ENCODE data around the gene TRHDE. TPM values are rescaled to one million over a fixed set of nuclear protein-coding genes. Genes with fewer than 3 reads are reported as not detected.
"Not testable (repeated sequence)": the region's sequence is repeated elsewhere in the genome, so short reads cannot be mapped to it uniquely, and the experiment has no call there.

TRHDE gene
- total RNA-seq, 1 experiment from 2014 or later, result 0.12 TPM

GRCh38 chr12:72612171-72612570, 340.0 kb downstream of the TRHDE start:
- no peak for DNase-seq (ENCODE audit: low spot score)

- no peak for DNase-seq (ENCODE audit: low spot score)
These were observed 346.6 kb downstream of the TRHDE start for GRCh38 chr12:72618764-72619163.

- no peak for DNase-seq (ENCODE audit: low spot score)
These were observed 350.4 kb downstream of the TRHDE start for GRCh38 chr12:72622556-72622955.

- DNase-seq (ENCODE audit: low spot score), result peak; percentile 1
These were observed 359.9 kb downstream of the TRHDE start for GRCh38 chr12:72631926-72632685.

GRCh38 chr12:72642706-72643105, 370.5 kb downstream of the TRHDE start:
- DNase-seq (ENCODE audit: low spot score), result no peak

- DNase-seq (ENCODE audit: low spot score), result no peak
These were observed 375.0 kb downstream of the TRHDE start for GRCh38 chr12:72647139-72647538.

GRCh38 chr12:72658615-72659014, 386.4 kb downstream of the TRHDE start:
- DNase-seq (ENCODE audit: low spot score), result no peak

GRCh38 chr12:72660174-72660573, 388.0 kb downstream of the TRHDE start:
- DNase-seq (ENCODE audit: low spot score), result not testable (repeated sequence)

- no peak for DNase-seq (ENCODE audit: low spot score)
These were observed 401.7 kb downstream of the TRHDE start for GRCh38 chr12:72673853-72674252.

GRCh38 chr12:72676556-72676955, 404.4 kb downstream of the TRHDE start:
- no peak for DNase-seq (ENCODE audit: low spot score)

- no peak for DNase-seq (ENCODE audit: low spot score)
These were observed 405.0 kb downstream of the TRHDE start for GRCh38 chr12:72677139-72677538.

- no peak for DNase-seq (ENCODE audit: low spot score)
These were observed 405.7 kb downstream of the TRHDE start for GRCh38 chr12:72677846-72678245.

- no peak for DNase-seq (ENCODE audit: low spot score)
These were observed 407.1 kb downstream of the TRHDE start for GRCh38 chr12:72679147-72679757.

- no peak for DNase-seq (ENCODE audit: low spot score)
These were observed 408.9 kb downstream of the TRHDE start for GRCh38 chr12:72681028-72681427.

GRCh38 chr12:72684491-72684890, 412.3 kb downstream of the TRHDE start:
- DNase-seq (ENCODE audit: low spot score), result no peak

GRCh38 chr12:72692338-72692737, 420.2 kb downstream of the TRHDE start:
- no peak for DNase-seq (ENCODE audit: low spot score)

GRCh38 chr12:72694193-72694592, 422.0 kb downstream of the TRHDE start:
- no peak for DNase-seq (ENCODE audit: low spot score)

GRCh38 chr12:72699362-72699761, 427.2 kb downstream of the TRHDE start:
- no peak for DNase-seq (ENCODE audit: low spot score)

- not testable (repeated sequence) for DNase-seq (ENCODE audit: low spot score)
These were observed 439.9 kb downstream of the TRHDE start for GRCh38 chr12:72712025-72712424.

- DNase-seq (ENCODE audit: low spot score), result no peak
These were observed 444.1 kb downstream of the TRHDE start for GRCh38 chr12:72716221-72716620.

GRCh38 chr12:72717036-72717435, 444.9 kb downstream of the TRHDE start:
- DNase-seq (ENCODE audit: low spot score), result no peak
